Stimulated activated naive B cell treated with anti-CD40 and anti-IgM and Interleukin-4, amounts not matched to agents 10 μg/mL and 1 μg/mL and 100 μg/mL, for 72 hours (primary cell): Measurements from ENCODE around the gene STAM.

Experiments used
- ATAC-seq, 2 donors: fragments of 150-1000 bp; cut with Tn5 transposase; replicated peaks; 2 replicates each; pipeline ENCODE4 v1.10.0; 2021; ENCODE audit warnings: moderate library complexity in 1 of 2
- DNase-seq: peaks from one replicate; pipeline ENCODE4 v3.0.0; 2021
- H3K27ac Mint-ChIP-seq: one replicate; pipeline ENCODE4 v1.8.0; 2022; ENCODE audit warnings: mild to moderate bottlenecking, mixed read lengths
- H3K27me3 Mint-ChIP-seq, 2 donors: one replicate each; pipeline ENCODE4 v1.8.0; 2022; ENCODE audit warnings: mixed read lengths in 2 of 2
- H3K36me3 Mint-ChIP-seq, 2 donors: one replicate each; pipeline ENCODE4 v1.8.0; 2022; ENCODE audit warnings: mixed read lengths in 2 of 2, mild to moderate bottlenecking in 1 of 2
- H3K4me1 Mint-ChIP-seq, 2 donors: one replicate each; pipeline ENCODE4 v1.8.0; 2022; ENCODE audit warnings: mixed read lengths in 2 of 2, mild to moderate bottlenecking in 1 of 2
- H3K4me3 Mint-ChIP-seq, 2 donors: one replicate each; pipeline ENCODE4 v1.8.0; 2022; ENCODE audit warnings: mild to moderate bottlenecking in 2 of 2, mixed read lengths in 2 of 2, moderate library complexity in 1 of 2
- H3K9me3 Mint-ChIP-seq, 2 donors: one replicate each; pipeline ENCODE4 v1.8.0; 2022; ENCODE audit warnings: mixed read lengths in 2 of 2, mild to moderate bottlenecking in 1 of 2

STAM gene

GRCh38 chr10:17764142-17764541, 120.2 kb downstream of the STAM start:
- Mint-ChIP-seq H3K9me3 (peaks cover 11 to 12% of the 10 kb centered on the region in 2 donors), H3K36me3 (peaks cover 3 to 8% of the 10 kb centered on the region in 2 donors), H3K27me3 (no peaks in the 10 kb centered on the region), H3K27ac (no peak overlapping the region), H3K4me1 (no peaks in the 10 kb centered on the region), H3K4me3 (no peak overlapping the region)
- ATAC-seq (no peak), DNase-seq (no peak)

GRCh38 chr10:17765602-17766001, 121.7 kb downstream of the STAM start:
- no peaks in the 10 kb centered on the region for H3K4me1 Mint-ChIP-seq
- H3K9me3 Mint-ChIP-seq: peaks cover 11 to 12% of the 10 kb centered on the region in 2 donors
- H3K4me3 Mint-ChIP-seq: no peak overlapping the region
- no peak overlapping the region for H3K27ac Mint-ChIP-seq
- no peaks in the 10 kb centered on the region for H3K27me3 Mint-ChIP-seq
- DNase-seq (no peak), ATAC-seq (no peak)
- H3K36me3 Mint-ChIP-seq: peaks cover 3 to 8% of the 10 kb centered on the region in 2 donors
